ELF-1 (cell line): ENCODE data around the gene ATP1A2.

Experiments
- DNase-seq: peaks from one replicate; pipeline ENCODE4 v3.0.0-alpha.2; 2016; ENCODE audit warnings: low read depth, low spot score

Gene ATP1A2

DNA sequence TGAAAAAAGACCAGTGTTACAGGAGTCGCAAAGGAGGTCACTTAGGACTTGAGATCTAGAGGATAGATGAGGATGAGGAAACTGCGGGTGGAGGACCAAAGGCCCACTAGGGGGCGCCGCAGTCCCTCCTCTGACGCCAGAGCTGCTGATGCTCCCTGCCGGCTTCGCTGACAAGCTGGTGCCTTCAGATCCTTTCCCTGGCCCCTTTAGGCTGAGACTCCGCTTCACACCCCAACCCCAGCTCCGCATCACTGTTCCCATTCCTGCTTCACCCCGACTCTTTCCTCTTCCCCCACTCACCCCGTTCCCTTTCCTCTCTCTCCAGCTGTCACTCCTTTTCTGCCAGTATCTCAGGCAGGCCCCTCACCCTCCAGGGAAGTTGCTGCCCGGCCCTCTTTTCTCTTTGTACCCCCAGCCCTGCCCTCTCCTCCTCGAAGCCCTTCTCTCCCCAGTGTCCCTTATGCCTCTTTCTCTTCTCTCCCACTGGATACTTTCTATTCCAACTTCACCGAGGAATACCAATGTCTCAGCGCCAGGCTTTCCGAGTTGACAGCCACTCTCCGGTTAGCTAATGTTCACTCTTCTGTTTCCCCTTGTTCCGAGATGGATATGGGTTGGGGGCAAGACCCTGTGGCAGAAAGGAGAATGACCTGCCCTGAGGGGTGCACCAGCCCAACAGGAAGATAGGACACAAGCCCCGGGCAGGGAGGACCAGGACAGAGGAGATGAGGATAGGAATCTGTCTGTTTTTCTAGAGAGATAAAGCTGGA lies 29.7 kb upstream of the ATP1A2 start:
- DNase-seq: peak; percentile 96

DNA sequence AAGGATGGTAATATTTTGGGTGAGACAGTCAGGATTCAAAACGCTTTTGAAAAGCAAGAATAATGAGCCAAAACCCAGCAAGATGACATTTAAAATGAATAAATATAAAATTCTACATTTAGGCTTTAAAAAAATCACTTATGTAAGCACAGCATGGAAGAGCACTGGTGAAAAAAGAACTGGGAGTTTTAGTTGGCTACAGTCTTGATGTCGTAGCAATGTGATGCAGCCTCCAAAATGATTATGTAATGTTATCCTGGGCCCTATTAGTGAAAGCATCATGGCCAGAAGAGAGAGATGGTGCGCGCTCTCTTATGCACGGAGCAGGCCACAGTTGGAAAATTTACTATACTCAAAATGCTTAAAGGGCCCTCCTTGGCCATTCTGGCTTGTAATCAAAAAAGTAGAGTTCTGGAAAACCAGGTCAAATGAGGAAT lies 29.1 kb upstream of the ATP1A2 start:
- DNase-seq: no peak

GRCh38 chr1:160087118-160087662 lies 28.4 kb upstream of the ATP1A2 start:
- DNase-seq: no peak

- DNase-seq: no peak
Observed at GRCh38 chr1:160089883-160090282, 25.7 kb upstream of the ATP1A2 start.

- peak; percentile 73 for DNase-seq
Observed at GRCh38 chr1:160090760-160091159, 24.8 kb upstream of the ATP1A2 start.

GRCh38 chr1:160091666-160092223 lies 23.8 kb upstream of the ATP1A2 start:
- no peak for DNase-seq

DNA sequence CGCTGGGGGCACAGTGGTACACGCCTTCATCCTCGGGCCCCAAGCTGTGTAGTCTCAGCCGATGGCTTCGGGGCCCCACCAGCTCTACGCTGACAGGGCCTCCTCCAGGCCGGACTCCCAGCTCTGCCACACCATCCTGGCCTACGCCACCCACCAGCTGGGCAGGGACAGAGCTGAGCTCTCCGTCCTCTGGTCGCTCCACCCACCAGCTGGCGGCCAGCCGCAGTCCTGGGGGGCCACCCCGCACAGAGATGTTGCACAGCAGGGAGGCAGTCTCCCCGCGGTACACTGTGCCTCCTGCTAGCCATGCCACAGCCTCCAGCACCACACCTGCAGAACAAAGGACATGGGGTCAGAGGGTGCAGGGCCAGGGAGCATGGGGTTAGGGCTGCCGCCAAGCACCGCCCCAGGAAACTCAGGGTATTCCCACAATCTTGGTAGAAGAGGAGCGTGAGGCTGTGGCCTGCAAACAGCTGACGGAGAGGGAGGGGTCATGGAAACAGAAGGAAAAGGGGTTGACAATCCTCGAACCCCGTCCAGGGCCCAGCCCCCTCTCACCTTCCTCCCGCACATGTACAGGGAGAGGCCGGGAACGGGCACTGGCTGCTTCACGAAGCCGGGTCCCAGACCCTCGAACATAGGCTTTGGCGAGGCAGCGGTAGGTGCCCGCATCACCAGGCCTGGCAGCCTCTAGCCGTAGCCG lies 23.0 kb upstream of the ATP1A2 start:
- DNase-seq: no peak

- DNase-seq: no peak
Observed at GRCh38 chr1:160093069-160093395, 22.5 kb upstream of the ATP1A2 start.

GRCh38 chr1:160093624-160094290 lies 21.8 kb upstream of the ATP1A2 start:
- DNase-seq: no peak

GRCh38 chr1:160094291-160094625 lies 21.3 kb upstream of the ATP1A2 start:
- no peak for DNase-seq

DNA sequence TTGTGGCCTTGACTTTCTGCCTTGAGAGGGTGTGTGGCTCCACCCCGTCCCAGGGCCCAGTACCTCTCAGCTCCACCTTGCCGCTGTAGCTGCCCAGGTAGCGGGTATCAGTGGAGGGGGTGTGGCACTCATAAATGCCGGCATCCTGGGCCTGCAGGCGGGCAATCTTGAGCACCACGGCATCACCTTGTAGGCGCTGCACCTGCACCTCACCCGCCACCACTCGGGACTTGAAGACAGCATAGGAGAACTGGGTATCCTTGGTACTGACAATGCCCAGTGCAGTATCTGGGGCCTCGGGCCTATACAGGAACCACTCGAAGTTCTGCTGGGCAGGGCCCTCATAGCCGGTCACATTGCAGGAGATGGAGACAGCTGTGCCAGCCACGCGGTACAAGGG lies 20.8 kb upstream of the ATP1A2 start:
- no peak for DNase-seq

DNA sequence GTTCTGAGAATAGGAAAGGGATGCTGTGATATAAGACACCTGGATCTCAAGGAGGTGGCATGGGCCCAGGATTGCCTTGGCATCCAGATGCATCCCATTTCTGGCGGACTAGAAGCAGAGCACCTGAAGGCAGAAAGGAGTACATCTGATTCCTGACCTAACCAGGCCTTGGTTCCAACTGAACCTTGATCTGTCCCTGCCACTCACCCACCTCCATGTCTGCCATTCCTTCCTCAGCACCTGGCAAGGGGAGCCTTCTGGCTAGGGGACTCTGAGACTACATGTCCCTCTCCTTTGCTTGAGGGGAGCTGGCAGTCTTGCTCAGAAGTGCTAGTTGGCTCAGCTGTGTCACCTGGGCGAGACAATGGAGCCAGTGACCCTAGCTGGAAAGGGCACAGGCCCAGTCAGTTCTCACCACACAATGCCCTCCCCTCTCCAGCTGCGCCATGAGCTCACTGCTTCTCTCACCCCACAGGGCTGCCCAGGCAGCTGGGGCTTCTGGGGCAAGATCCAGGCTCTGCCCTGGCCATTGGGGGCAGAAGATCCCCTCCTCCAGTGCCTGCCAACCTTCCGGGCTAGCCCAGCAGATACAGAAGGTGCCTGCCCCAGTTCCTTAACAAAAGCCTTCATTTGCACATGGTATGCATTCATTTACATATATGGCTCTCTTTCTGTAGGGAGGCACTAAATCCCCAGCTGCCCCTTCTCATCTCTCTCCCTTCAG lies 20.0 kb upstream of the ATP1A2 start:
- peak; percentile 54 for DNase-seq

DNA sequence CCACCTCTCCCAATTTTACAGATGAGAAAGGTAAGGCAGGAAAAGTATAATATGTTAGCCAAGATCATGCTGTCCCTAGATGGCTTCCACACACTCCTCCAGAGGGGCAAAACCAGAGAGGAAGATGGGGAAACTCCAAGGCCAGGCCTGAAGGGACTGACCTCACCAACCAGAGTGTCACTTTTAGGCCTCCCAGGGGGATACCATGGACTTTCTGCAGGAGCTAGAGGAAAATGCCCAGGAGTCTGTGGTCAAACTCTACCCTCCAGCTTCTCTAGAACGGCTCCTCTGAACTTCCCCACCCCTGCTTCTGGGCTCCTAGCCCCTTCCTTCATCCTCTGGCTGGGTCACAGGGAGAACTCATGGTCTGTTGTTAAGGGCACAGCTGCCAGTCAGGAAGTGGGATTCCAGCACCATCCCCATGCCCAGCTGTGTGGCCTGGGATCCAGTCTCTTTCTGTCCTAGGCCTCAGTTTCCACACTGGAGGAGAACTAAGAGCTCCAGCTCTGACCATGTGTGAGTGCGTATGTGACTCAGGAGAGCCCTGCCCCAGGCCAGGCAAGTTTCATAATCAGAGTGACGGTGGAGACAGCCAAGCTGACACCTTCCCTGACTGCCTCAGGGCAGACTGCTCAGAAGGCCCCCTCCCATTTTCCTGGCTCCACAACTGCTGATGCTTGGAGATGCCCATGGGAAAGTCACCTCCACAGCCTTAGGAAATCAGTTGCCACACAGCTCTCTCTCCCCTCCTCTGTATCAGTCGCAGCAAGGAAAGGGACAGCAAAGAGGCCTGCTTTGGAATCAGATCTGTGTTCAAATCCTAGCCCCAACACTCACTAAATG lies 19.1 kb upstream of the ATP1A2 start:
- peak; percentile 85 for DNase-seq

DNA sequence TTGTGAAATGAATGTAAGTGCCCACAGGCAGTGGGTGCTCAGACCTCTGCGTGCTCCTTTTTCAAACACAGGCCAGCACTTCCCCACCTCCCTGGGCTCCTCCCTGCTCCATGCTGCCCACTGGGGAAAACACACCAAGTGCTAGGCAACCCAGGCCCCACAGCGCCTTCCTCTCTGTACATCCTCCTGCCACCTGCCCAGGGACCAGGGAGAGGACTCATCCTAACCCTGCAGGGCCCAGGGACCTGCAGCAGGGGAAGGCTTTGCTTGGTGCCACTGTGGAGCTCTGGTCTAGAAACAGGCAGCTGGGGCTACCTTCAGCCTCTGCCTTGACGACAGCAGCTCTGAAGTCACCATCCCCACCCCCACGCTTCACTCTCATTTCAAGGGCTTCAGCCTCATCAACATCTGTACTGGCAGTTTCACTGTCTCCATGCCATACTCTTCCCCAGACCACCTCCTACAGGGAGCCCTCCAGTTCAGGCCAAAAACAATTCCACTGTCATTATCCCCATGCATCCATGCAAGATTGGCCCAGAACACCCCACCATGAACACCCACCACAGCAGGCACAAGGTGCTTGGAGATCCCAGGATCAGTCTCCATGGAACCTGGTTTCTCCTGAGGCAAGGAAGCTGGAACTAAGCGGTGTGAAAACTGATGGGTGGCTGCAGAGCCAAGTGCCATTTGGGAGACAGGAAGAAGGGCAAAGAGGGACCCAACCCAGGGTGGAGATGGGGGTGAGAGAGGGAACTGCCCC lies 18.2 kb upstream of the ATP1A2 start:
- peak; percentile 26 for DNase-seq

DNA sequence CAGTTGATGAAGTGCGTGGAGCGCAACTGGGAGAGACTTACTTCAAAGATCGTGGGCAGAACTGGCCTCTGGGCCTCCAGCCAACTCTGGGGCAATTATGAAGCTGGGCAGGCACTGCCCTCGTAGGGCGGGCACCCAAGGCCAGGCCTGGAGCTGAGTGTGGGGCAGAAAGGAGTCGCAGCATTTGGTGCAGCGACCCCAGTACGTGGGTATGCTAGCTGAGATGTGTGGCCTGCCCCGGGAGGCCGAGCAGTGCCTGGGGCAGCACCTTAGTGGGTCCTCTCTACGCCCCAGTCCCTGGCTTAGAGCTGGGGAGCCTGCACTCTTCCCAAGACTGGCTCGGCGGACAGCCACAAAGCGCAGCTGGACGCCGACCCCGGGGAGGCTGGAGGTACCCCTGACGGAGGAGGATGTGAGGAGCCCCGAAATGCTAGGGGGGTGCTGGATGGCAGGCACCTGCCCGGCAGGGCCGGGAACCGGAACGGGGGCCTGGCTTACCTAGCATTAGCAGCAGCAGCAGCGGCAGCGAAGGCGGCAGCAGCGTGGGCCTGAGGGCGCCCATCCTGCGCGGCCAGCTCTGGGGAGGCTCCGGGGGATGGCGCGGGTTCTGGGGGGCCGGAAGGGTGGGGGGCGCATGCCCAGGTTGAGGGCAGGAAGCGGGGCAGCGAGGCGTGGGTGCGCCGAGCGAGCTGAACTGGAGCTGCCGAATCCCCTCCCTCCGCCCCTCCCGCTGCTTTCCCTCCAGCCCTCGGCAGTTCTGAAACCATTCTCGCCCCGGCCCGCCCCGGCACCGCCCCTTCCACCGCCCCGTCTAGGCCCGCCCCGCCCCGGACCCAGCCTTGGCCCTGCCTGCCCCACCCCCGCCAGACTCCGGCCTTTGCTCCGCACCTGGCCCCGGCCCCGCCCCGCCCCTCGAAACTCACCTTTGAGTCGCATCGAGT lies 17.4 kb upstream of the ATP1A2 start, which contains the start of gene IGSF8:
Gene IGSF8 (minus strand): TSS at position 709 of the 941 bp plus-strand sequence. CDS start 147 bp downstream, at position 562.
- DNase-seq: peak; percentile 47

- peak; percentile 84 for DNase-seq
Observed at GRCh38 chr1:160098852-160099561, 16.6 kb upstream of the ATP1A2 start.

DNA sequence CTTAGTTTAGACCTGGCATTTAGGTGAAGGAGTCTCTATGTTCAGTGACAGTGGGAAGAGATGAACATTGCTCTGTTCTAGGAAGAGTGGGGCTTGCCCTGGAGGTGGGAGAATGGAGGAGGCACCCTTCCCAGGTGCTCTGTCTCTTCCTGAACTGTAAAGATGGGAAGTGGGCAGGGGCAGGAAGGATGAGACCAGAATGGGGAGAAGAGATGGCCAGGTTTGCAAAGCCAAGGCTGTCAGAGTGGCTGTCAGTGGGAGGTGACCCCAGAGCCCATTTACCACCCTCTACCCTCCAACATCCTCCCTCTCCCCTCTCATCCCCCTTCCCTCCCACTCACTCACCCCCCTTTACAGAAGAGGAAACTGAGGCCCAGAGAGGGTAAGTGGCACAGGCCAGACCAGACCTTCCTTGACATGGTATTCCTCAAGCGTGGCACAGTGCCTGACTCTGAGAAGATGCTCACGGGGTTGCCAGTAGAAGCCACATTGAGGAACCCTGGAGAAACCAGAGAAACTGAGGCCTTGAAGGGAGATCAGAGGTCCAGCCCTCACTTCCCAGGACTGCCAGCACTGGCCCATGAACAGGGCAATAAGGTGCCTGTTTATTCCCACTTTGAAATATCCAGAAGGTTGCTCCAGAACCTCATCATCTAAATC lies 15.7 kb upstream of the ATP1A2 start:
- DNase-seq: no peak
